HG02623 (cell line): ENCODE measurements around the gene GOSR2.
"Not testable (repeated sequence)": the region's sequence is repeated elsewhere in the genome, so short reads cannot be mapped to it uniquely, and the experiment has no call there.

Experiments
- ATAC-seq: cut with Tn5 transposase; IDR thresholded peaks from one replicate; pipeline ENCODE4 v1.9.1; 2021; ENCODE audit warnings: moderate library complexity; ENCODE audit not compliant: unreplicated experiment

Gene GOSR2

GRCh38 chr17:46892192-46892703 lies 30.7 kb upstream of the GOSR2 start:
- no peak for ATAC-seq

- ATAC-seq: no peak
These were observed 28.9 kb upstream of the GOSR2 start for GRCh38 chr17:46894024-46894423.

- ATAC-seq: no peak
These were observed 28.3 kb upstream of the GOSR2 start for GRCh38 chr17:46894476-46895151.

- ATAC-seq: no peak
These were observed 27.8 kb upstream of the GOSR2 start for GRCh38 chr17:46895171-46895570.

GRCh38 chr17:46896991-46897390 lies 26.0 kb upstream of the GOSR2 start:
- ATAC-seq: no peak

- ATAC-seq: no peak
These were observed 24.6 kb upstream of the GOSR2 start for GRCh38 chr17:46898364-46898763.

GRCh38 chr17:46898860-46899259 lies 24.1 kb upstream of the GOSR2 start:
- ATAC-seq: no peak

- ATAC-seq: no peak
These were observed 21.7 kb upstream of the GOSR2 start for GRCh38 chr17:46901291-46901690.

GRCh38 chr17:46903762-46904672 lies 18.9 kb upstream of the GOSR2 start:
- no peak for ATAC-seq

GRCh38 chr17:46908068-46908737 lies 14.8 kb upstream of the GOSR2 start:
- no peak for ATAC-seq

- ATAC-seq: no peak
These were observed 12.6 kb upstream of the GOSR2 start for GRCh38 chr17:46910179-46910927.

GRCh38 chr17:46911311-46911710 lies 11.6 kb upstream of the GOSR2 start:
- ATAC-seq: no peak

- ATAC-seq: no peak
These were observed 7.4 kb upstream of the GOSR2 start for GRCh38 chr17:46915596-46915995.

- ATAC-seq: no peak
These were observed 6.7 kb upstream of the GOSR2 start for GRCh38 chr17:46916211-46916610.

GRCh38 chr17:46916623-46917022 lies 6.3 kb upstream of the GOSR2 start:
- no peak for ATAC-seq

- no peak for ATAC-seq
These were observed 5.9 kb upstream of the GOSR2 start for GRCh38 chr17:46917041-46917440.

GRCh38 chr17:46917516-46917915 lies 5.4 kb upstream of the GOSR2 start:
- ATAC-seq: no peak

GRCh38 chr17:46921962-46922361 lies 998 bp upstream of the GOSR2 start:
- ATAC-seq: not testable (repeated sequence)

- ATAC-seq: no peak
These were observed 515 bp upstream of the GOSR2 start for GRCh38 chr17:46922487-46922803.

- ATAC-seq: no peak
These were observed 2.4 kb downstream of the GOSR2 start for GRCh38 chr17:46925185-46925868.
